Mesothelial cell of epicardium (in vitro differentiated cells): ENCODE measurements around the gene CHTF8. TPM values are rescaled to one million over a fixed set of nuclear protein-coding genes. Genes with fewer than 3 reads are reported as not detected.

ENCODE experiments used
- DNase-seq, 2 experiments: peaks; one replicate each; pipeline ENCODE4 v3.0.0; 2021; ENCODE audit warnings: low spot score in 2 of 2; ENCODE audit not compliant: unreplicated experiment in 2 of 2
- H3K27ac Mint-ChIP-seq: 2 replicates; pipeline ENCODE4 v1.8.0; 2021; ENCODE audit warnings: mixed read lengths
- H3K27me3 Mint-ChIP-seq: 2 replicates; pipeline ENCODE4 v1.8.0; 2021; ENCODE audit warnings: low read depth, mixed read lengths
- H3K36me3 Mint-ChIP-seq: 2 replicates; pipeline ENCODE4 v1.8.0; 2021; ENCODE audit warnings: mixed read lengths
- H3K4me1 Mint-ChIP-seq: 2 replicates; pipeline ENCODE4 v1.8.0; 2021; ENCODE audit warnings: mixed read lengths
- H3K4me3 Mint-ChIP-seq: 2 replicates; pipeline ENCODE4 v1.8.0; 2021; ENCODE audit warnings: mild to moderate bottlenecking, moderate library complexity, mixed read lengths
- H3K9me3 Mint-ChIP-seq: 2 replicates; pipeline ENCODE4 v1.8.0; 2021; ENCODE audit warnings: mixed read lengths
- CTCF ChIP-seq: fragments of 200-600 bp; sonication (generic); IDR thresholded peaks from one replicate; pipeline ENCODE4 v1.5.0; 2021; ENCODE audit warnings: antibody characterized with exemption; ENCODE audit not compliant: unreplicated experiment
- total RNA-seq: library from RNA; stranded (reverse); gene quantifications from 3 replicates; pipeline ENCODE4 v1.2.1, GENCODE V29; 2021

The CHTF8 gene
- total RNA-seq, 1 donor from 2014 or later: 91.9 TPM

- peak in 1 of 2 experiments; percentile 58 for DNase-seq
- TF ChIP-seq CTCF: peak; percentile 86
- Mint-ChIP-seq H3K27me3 (no peaks in the 10 kb centered on the region), H3K4me3 (no peak overlapping the region), H3K36me3 (peaks cover 21% of the 10 kb centered on the region), H3K9me3 (no peaks in the 10 kb centered on the region), H3K4me1 (peaks cover 8% of the 10 kb centered on the region), H3K27ac (no peak overlapping the region)
Measured at GRCh38 chr16:69123910-69124309, 8.5 kb downstream of the CHTF8 start.

GRCh38 chr16:69120096-69120664 lies 12.2 kb downstream of the CHTF8 start:
- Mint-ChIP-seq H3K4me1 (no peaks in the 10 kb centered on the region), H3K4me3 (no peak overlapping the region), H3K36me3 (peaks cover 25% of the 10 kb centered on the region), H3K9me3 (no peaks in the 10 kb centered on the region), H3K27ac (no peak overlapping the region), H3K27me3 (no peaks in the 10 kb centered on the region)
- DNase-seq: no peak
- no peak for TF ChIP-seq CTCF

GRCh38 chr16:69119536-69119935 lies 12.9 kb downstream of the CHTF8 start:
- no peak overlapping the region for H3K27ac Mint-ChIP-seq
- TF ChIP-seq CTCF: no peak
- H3K36me3 Mint-ChIP-seq: peaks cover 31% of the 10 kb centered on the region
- no peaks in the 10 kb centered on the region for H3K9me3 Mint-ChIP-seq
- H3K27me3 Mint-ChIP-seq: no peaks in the 10 kb centered on the region
- H3K4me1 Mint-ChIP-seq: no peaks in the 10 kb centered on the region
- DNase-seq: no peak
- no peak overlapping the region for H3K4me3 Mint-ChIP-seq

- H3K9me3 Mint-ChIP-seq: no peaks in the 10 kb centered on the region
Measured at GRCh38 chr16:69118994-69119393, 13.4 kb downstream of the CHTF8 start.

GRCh38 chr16:69118468-69118867 lies 13.9 kb downstream of the CHTF8 start:
- DNase-seq: no peak
- TF ChIP-seq CTCF: no peak
- Mint-ChIP-seq H3K27ac (no peak overlapping the region), H3K4me1 (no peaks in the 10 kb centered on the region), H3K36me3 (peaks cover 31% of the 10 kb centered on the region), H3K9me3 (no peaks in the 10 kb centered on the region), H3K4me3 (no peak overlapping the region), H3K27me3 (no peaks in the 10 kb centered on the region)

More at GRCh38 chr16:69118994-69119393, 13.4 kb downstream of the CHTF8 start:
- Mint-ChIP-seq H3K27ac (no peak overlapping the region), H3K36me3 (peaks cover 31% of the 10 kb centered on the region), H3K27me3 (no peaks in the 10 kb centered on the region), H3K4me1 (no peaks in the 10 kb centered on the region), H3K4me3 (no peak overlapping the region)
- no peak for DNase-seq
- TF ChIP-seq CTCF: no peak

- Mint-ChIP-seq H3K27ac (no peak overlapping the region), H3K9me3 (no peaks in the 10 kb centered on the region), H3K27me3 (no peaks in the 10 kb centered on the region), H3K36me3 (peaks cover 29% of the 10 kb centered on the region), H3K4me3 (no peak overlapping the region), H3K4me1 (no peaks in the 10 kb centered on the region)
- DNase-seq: no peak
- TF ChIP-seq CTCF: no peak
Measured at GRCh38 chr16:69116906-69117305, 15.5 kb downstream of the CHTF8 start.
